Activated T-helper 9 cell treated with anti-CD3 and anti-CD28 coated beads, Interleukin-2, amount 50 U/mL, for 16 hours (primary cell): ENCODE data around the gene TUBA4A.

Source experiments
- DNase-seq: peaks from one replicate; pipeline ENCODE4 v3.0.0-alpha.2; 2020; ENCODE audit warnings: low read depth

TUBA4A gene

DNA sequence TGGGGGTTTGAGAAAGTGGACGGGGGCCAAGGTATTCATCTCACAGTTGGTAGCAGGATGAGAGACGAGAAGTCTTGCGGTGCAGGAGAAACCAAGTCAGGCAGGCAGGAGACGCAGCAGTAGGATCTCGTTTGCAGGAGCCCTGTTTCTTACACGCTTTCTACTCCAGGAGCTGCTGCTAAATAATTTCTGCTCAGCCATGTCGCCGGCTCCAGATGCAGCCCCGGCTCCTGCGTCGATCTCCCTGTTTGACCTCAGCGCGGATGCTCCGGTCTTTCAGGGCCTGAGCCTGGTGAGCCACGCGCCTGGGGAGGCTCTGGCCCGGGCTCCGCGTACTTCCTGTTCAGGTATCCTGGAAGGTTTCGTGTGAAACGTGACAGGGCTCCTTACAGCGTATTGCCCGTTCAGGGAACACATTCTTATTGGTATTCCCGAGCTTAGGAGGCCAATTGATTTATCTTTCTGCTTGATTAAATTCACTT, 23.6 kb downstream of the TUBA4A start:
- DNase-seq: peak; percentile 24

GRCh38 chr2:219229305-219230058, 24.2 kb downstream of the TUBA4A start, which contains the start of the genes ANKZF1 and ATG9A:
Gene ANKZF1 (plus strand): TSS chr2:219229806. CDS start chr2:219230258, 452 bp downstream.
Gene ATG9A (minus strand): TSS chr2:219229636. CDS start chr2:219228024, 1,612 bp downstream.
- peak; percentile 98 for DNase-seq

DNA sequence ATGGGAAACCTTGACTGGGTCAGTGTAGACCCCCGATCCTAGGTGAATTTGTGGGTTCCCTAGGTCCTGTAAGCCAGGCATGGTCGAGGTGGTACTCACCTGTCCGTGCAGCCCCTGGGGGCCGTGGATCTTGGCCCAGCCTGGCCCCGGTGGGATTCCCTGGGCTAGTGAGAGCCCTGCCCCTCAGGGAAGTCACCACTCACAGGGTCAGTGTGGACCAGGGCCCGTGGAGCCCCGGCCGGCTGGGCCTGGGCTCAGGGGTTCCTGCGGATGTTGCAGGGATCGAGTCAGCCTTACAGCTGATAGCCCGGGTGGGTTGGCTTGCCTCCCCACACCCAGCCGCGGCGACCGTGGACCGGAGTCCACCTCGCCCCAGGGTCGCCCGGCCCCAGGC, 24.8 kb downstream of the TUBA4A start:
- DNase-seq: no peak

- no peak for DNase-seq
Observed at GRCh38 chr2:219228041-219228910, 25.4 kb downstream of the TUBA4A start.

- DNase-seq: no peak
Observed at GRCh38 chr2:219225350-219225749, 28.4 kb downstream of the TUBA4A start.

DNA sequence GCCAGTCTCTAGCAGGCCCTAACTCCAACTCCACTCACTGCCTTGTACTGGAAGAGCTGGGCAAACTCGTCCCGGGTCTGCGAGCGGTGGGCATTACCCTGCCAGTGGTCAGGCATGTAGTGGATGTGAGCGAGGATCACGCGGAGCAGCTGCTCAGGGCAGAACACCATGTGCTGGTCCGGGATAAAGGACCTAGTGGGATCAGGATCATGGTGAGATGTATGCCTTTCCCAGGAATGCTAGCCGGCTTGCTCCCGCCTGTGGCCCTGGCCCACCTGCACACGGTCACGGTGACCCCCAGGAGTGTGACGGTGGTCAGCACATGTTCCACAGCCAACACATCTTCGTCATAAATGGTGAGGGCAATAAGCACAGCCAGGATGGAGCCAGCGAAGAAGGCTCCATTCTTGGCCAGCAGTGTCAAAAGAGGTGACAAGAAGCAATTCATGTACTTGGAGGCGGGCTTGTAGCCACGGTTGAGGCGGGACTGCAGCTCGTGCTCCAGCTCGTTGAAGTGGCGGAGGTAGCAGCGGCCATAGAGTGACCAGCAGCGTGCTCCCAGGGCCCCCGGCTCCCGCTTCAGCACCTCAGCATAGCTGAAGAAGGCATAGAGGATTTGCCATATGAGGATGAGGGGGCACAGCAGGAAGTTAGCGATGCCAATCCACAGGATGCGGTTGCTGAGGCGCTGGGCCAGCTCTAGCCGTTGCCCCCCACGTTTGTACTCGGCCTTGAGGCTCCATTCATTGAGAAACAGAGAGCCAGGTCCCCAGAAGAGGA, 29.7 kb downstream of the TUBA4A start:
- DNase-seq: no peak

DNA sequence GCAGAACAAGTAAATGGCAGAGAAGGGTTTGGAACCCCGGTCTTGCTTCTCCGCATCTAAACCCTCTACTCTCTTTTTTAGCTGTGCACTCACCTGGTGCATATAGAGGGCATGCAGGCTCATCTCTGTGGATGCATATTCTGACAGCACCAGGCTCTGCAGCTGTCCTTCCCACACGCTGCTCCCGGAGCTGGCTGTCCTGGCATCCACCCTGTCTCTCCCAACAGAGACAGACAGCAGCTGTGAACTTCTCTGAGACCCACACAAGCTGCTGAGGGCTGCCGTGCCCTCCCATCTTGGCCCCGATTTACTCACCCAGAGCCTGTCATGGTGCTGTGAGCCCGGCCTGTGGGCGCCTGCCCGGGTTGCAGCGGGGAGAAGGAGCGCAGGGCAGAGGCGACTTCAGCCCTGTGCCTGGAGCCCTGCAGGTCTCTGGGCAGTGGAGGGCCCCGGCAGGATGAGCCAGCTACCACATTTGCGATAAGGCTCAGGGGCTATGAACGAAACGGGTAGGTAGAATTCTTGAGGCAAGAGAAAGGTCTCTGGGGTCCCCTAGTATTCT, 31.7 kb downstream of the TUBA4A start:
- no peak for DNase-seq

DNA sequence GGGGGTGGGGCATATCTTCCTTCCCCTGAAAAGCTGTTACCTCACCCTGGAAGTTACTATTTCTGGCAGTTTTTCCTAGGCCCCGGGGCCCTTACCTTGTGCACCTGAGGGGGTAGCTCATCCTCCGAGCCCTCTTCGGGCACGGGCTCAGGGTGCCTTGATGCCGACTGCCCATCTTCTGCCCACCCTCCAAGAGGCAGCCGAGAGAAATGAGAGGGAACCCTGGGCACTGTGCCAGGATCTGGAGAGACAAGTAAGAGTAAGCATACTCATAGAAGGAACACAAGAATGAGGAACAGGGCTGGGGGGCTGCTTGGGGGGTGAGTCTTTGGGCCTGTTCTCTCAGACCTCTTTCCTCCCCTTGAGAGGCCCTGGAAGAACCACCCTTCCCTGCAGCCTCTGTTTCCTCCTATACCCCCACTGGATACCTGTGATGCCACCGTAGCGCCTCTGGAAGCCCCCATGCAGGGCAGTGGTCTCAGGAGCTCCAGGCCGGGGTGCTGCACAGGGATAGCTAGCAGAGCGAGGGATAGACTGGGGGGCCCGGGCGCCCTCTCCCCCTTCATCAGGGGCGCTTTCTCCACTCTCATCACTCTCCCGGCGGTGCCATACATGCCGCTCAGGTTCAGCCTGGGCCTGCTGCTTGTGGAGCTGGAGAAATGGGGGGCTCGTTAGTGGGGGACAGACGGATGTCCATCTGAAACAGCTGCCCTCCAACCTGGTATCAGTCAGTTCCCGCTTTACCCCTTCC, 32.9 kb downstream of the TUBA4A start:
- DNase-seq: no peak

DNA sequence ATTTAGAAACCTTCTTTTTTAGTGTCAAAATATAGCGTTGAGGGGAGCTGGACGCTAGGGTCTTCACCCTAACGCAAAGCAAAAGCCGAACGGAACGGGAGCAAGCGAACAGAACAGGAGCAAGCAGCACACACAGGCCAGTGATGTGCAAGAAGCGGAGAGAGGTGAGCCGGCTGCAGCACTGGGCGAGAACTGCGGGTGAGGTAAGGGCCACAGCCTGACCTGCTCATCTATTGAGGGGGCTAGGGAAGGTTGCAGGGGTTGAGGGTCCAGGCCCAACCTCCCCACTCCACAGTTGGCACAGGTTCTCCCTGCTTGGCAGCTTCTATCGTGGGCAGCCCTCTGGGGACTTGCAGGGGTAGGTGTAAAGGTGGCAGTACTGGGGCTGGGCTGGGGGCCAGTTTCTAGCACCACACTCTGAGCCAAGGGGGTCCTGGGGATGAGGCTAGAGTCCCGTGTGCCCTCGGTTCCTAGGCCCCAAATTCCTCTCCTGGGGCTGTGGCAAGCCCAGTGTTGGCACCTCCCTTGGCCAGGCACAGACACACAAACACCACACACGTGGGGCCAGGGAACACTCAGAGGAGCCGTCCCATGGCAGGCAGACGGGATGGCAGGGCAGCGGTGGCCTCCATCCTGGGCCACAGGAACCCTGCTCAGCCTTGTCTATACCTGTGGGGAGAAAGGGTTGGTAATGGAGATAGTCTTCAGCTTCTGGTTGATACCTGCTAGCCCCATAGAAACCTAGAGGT, 33.8 kb downstream of the TUBA4A start:
- DNase-seq: no peak

GRCh38 chr2:219218732-219219701, 34.7 kb downstream of the TUBA4A start, which contains the start of gene ABCB6:
Gene ABCB6 (minus strand): TSS chr2:219218958. CDS start chr2:219218673, 285 bp downstream.
- DNase-seq: peak; percentile 84

GRCh38 chr2:219218217-219218731, 35.4 kb downstream of the TUBA4A start:
- DNase-seq: no peak

GRCh38 chr2:219216535-219216915, 37.2 kb downstream of the TUBA4A start:
- DNase-seq: no peak

DNA sequence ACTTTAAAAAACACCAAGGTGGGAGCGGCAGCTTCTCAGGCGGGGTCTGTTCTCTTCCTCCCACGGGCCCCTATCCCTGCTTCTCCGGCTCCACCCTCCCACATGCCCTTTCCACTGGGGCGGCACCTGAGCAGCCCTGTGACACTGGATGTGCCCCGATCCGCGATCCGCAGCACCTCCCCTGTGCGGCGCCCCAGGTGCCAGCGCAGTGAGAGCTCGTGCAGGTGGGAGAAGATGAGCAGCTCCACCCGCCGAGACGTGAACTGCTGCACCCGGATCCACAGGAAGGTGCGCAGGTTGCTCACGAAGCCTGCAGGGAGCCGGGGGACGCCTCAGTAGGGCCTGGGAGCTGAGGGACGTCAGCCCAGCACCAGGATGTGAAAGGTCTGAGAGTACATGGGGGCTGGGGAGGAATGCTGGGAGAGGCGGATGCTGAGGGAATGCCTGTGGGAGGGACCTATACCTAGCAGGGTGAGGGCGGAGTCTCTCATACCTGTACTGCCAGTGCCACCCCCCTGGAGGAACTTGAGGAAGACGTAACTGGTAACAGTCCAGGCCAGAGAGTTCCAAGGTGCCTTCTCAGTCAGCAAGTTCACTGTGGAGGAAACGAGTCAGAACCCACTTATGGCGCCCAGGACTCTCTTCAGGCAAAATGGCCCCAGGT, 37.7 kb downstream of the TUBA4A start:
- no peak for DNase-seq

GRCh38 chr2:219214786-219215185, 38.9 kb downstream of the TUBA4A start:
- DNase-seq: no peak

DNA sequence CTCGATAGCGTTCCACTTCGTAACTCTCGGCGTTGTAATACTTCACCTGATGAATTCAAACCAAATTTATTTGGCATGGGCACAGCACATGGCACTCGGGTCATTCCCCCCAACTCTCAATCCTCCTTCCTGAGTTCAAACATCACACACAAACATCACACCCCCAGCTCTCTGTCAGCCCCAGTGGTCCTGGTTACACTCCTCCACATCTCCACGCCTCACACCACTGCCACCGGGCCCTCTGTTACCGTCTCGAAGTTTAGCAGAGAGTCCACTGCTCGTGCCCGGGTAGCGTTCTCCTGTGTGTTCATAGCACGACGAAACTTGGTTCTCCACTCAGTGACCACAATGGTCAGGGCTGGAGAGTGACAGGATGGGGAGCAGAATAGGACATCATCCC, 39.6 kb downstream of the TUBA4A start:
- no peak for DNase-seq

GRCh38 chr2:219213486-219214071, 40.1 kb downstream of the TUBA4A start:
- no peak for DNase-seq

DNA sequence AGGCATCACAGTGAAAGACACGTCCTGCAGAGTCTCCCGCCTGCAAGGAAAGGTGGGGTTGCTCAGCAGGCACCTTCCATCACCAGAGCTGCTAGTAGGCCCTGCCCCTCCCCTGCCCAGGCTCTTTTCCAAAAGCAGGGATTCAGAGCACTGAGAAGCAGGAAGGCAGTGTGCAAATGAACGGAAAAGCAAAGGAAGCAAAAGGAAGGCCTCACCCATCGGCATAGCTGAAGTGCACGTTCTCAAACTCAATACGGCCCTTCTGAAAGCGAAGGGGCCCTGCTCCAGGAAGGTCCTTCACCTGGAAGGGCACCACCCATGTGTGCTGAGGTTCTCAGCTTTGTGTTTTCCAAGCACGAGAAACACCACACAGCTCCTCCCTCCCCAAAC, 40.7 kb downstream of the TUBA4A start:
- no peak for DNase-seq

DNA sequence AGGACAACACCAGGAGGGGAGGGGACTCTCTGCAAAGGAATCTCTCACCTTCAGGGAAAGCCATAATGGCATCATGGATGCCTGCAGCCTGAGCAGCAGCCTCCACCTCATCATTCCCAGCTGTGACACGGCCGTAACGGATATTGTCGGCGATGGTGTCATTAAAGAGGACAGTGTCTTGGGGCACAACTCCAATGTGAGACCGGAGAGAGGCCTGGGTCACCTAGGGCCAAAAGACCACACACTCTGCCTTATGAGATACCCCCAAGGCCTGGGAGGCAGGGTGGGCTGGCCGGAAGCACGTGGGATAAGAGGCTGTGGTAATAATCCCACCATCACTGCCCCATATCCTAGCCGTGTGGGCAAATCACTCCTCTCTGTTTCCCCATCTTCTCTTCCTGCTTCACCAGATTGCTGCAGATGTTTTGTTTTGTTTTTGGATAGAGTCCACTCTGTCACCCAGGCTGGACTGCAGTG, 42.8 kb downstream of the TUBA4A start:
- no peak for DNase-seq
